SK-N-DZ (cell line): Measurements from ENCODE around the gene EIF3I.

Source experiments
- DNase-seq: peaks from one replicate; pipeline ENCODE4 v3.0.0-alpha.2; 2015; ENCODE audit warnings: low spot score
- small RNA-seq, 2 experiments: library from RNA; depleted of rRNA; stranded (forward); fragments of <200 nt; gene quantifications; one replicate each; pipeline ENCODE3, GENCODE V24; 2014

EIF3I gene

GRCh38 chr1:32265846-32266245 is 43.6 kb downstream of the EIF3I start:
- DNase-seq, result no peak

GRCh38 chr1:32266921-32267591 is 44.8 kb downstream of the EIF3I start:
- DNase-seq, result no peak

- DNase-seq, result no peak
These were observed 47.5 kb downstream of the EIF3I start for GRCh38 chr1:32269744-32270143.

- DNase-seq, result no peak
These were observed 50.6 kb downstream of the EIF3I start for GRCh38 chr1:32272557-32273390.

- DNase-seq, result no peak
These were observed 51.4 kb downstream of the EIF3I start for GRCh38 chr1:32273391-32274208.

- no peak for DNase-seq
These were observed 52.6 kb downstream of the EIF3I start for GRCh38 chr1:32274646-32275340.

GRCh38 chr1:32275424-32275823 is 53.2 kb downstream of the EIF3I start:
- no peak for DNase-seq

- no peak for DNase-seq
These were observed 54.0 kb downstream of the EIF3I start for GRCh38 chr1:32276032-32276782.

Small RNA genes lying within 50 kb of the gene (small RNA-seq; reads per million reads assigned to genes)
- gene RF00017, result 0 reads per million in 2 experiments
